Duodenal mucosa (tissue), 2 donors: ENCODE data around the gene THRA.
A peak's percentile ranks its signal among the peaks of the same experiment; 100 is the strongest.
"Not testable (repeated sequence)": the region's sequence is repeated elsewhere in the genome, so short reads cannot be mapped to it uniquely, and the experiment has no call there.

ENCODE experiments used
- H3K27ac ChIP-seq: one replicate; pipeline ENCODE4 v1.7.0; 2013; ENCODE audit warnings: low read depth, low read length
- H3K27me3 ChIP-seq, 2 donors: one replicate each; pipeline ENCODE4 v1.7.0; 2013; ENCODE audit warnings: low read length in 2 of 2, control low read depth in 1 of 2; ENCODE audit not compliant: insufficient read depth in 2 of 2, control insufficient read depth in 1 of 2
- H3K36me3 ChIP-seq, 2 donors: one replicate each; pipeline ENCODE4 v1.7.0; 2013; ENCODE audit warnings: low read length in 2 of 2, control low read depth in 1 of 2; ENCODE audit not compliant: insufficient read depth in 2 of 2, control insufficient read depth in 1 of 2
- H3K4me1 ChIP-seq, 2 donors: one replicate each; pipeline ENCODE4 v1.7.0; 2013; ENCODE audit warnings: low read length in 2 of 2, control low read depth in 1 of 2; ENCODE audit not compliant: insufficient read depth in 2 of 2, control insufficient read depth in 1 of 2
- H3K4me3 ChIP-seq, 2 donors: one replicate each; pipeline ENCODE4 v1.7.0; 2013; ENCODE audit warnings: low read length in 2 of 2, low read depth in 1 of 2
- H3K9ac ChIP-seq, 2 donors: one replicate each; pipeline ENCODE4 v1.7.0; 2013; ENCODE audit warnings: low read length in 2 of 2, low read depth in 1 of 2
- H3K9me3 ChIP-seq, 2 donors: one replicate each; pipeline ENCODE4 v1.7.0; 2013; ENCODE audit warnings: low read length in 2 of 2, control low read depth in 1 of 2; ENCODE audit not compliant: control insufficient read depth in 1 of 2

Gene THRA

DNA sequence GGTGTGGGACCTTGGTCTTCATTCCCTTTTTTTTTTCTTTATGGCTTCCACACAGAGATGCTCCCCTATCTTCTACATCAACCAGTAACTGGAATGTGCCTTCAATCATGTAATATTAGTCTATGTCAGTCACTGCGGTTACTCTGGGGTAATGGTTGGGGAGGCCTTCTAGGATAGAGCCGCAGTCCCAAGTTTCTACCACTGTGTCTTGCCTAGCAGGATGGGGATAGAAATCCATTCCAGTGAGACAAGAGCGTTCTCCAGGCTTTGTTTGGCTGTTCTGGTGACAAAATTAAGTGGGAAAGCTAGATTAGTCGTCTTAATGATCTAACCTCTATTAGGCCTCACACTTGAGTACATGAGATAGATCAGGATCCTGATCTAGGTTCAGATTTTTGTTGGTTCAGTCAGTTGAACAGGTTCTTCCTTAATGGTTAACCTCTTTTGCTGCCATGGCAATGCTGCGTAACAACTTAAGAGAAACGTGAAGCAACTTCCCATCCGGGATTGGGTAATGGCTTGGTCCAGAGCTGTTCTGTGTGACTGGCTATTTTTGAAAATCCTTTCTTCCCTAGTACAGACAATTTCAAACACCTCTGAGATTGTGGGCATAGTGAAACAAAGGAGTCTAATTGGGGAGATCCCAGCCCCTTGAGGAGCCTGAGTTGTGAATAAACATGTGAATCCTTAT, 67.7 kb downstream of the THRA start:
- H3K27ac ChIP-seq: no peak overlapping the region
- H3K9ac ChIP-seq: no peak overlapping the region
- H3K36me3 ChIP-seq: peaks cover 37 to 84% of the 10 kb centered on the region in 2 donors
- H3K27me3 ChIP-seq: no peaks in the 10 kb centered on the region
- H3K9me3 ChIP-seq: no peaks in the 10 kb centered on the region
- no peak overlapping the region for H3K4me3 ChIP-seq
- H3K4me1 ChIP-seq: peaks cover 16 to 24% of the 10 kb centered on the region in 2 donors

DNA sequence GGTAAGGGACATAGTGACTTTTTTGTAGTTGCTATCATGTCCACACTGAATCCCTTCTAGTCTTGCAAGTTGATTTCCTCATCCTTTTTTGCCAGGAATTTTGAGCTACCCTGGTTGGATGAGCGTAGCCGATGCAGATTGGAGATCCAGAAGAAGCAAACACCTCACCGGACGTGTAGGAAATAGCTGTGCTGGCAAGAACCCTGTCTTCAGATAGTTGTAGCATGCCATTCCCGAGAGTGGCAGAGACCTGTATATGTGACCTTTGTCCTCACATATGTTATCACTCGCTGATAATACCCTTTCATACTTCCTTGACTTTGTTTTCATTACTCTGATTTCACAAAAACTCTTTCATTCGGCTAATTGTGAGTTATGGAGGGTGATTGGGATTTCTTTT, 71.4 kb downstream of the THRA start:
- Histone ChIP-seq H3K4me1 (peaks cover 21 to 27% of the 10 kb centered on the region in 2 donors), H3K9me3 (no peaks in the 10 kb centered on the region), H3K27ac (peak overlapping the region; percentile 23), H3K27me3 (no peaks in the 10 kb centered on the region), H3K9ac (peak overlapping the region in 1 of 2 donors; percentile 28), H3K36me3 (peaks cover 38 to 76% of the 10 kb centered on the region in 2 donors), H3K4me3 (peak overlapping the region; percentile 6 to 30)

- no peaks in the 10 kb centered on the region for H3K27me3 ChIP-seq
- H3K27ac ChIP-seq: no peak overlapping the region
- no peak overlapping the region for H3K4me3 ChIP-seq
- H3K4me1 ChIP-seq: peaks cover 25 to 31% of the 10 kb centered on the region in 2 donors
- peaks cover 30 to 59% of the 10 kb centered on the region in 2 donors for H3K36me3 ChIP-seq
- H3K9me3 ChIP-seq: no peaks in the 10 kb centered on the region
- no peak overlapping the region for H3K9ac ChIP-seq
Observed at GRCh38 chr17:40135817-40136216, 73.1 kb downstream of the THRA start.

GRCh38 chr17:40139566-40140058, 76.8 kb downstream of the THRA start:
- H3K36me3 ChIP-seq: peaks cover 26 to 30% of the 10 kb centered on the region in 2 donors

DNA sequence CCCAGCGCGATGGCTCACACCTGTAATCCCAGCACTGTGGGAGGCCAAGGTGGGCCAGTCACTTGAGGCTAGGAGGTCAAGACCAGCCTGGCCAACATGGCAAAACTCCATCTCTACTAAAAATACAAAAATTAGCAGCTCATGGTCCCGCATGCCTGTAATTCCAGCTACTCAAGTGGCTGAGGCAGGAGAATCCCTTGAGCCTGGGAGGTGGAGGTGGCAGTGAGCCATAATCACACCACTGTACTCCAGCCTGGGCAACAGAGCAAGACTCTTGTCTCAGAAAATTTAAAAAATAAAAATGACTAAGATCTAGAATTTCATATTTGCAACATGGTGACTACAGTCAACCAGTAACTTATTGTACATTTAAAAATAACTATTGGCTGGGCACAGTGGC, 80.4 kb downstream of the THRA start:
- H3K27me3 ChIP-seq, H3K4me3 ChIP-seq, H3K9ac ChIP-seq, H3K27ac ChIP-seq, H3K9me3 ChIP-seq: not testable (repeated sequence)
- H3K36me3 ChIP-seq: peaks cover 14 to 22% of the 10 kb centered on the region in 2 donors
- peaks cover 17 to 20% of the 10 kb centered on the region in 2 donors for H3K4me1 ChIP-seq

More at GRCh38 chr17:40139566-40140058, 76.8 kb downstream of the THRA start:
- Histone ChIP-seq H3K27ac (peak overlapping the region; percentile 82), H3K9ac (peak overlapping the region; percentile 88 to 98), H3K9me3 (no peaks in the 10 kb centered on the region), H3K27me3 (no peaks in the 10 kb centered on the region), H3K4me1 (peaks cover 22 to 23% of the 10 kb centered on the region in 2 donors), H3K4me3 (peak overlapping the region; percentile 73 to 88)
